Heart left ventricle (tissue), 13 donors: ENCODE measurements around the gene ADRA1B.

Experiments
- CTCF ChIP-seq, 12 donors: fragments of 200-600 bp; sonication (generic) in 4 of 12; IDR thresholded peaks; one replicate each; pipeline versions ENCODE4 v1.5.0 to v1.8.0; 2018 to 2022; ENCODE audit warnings: antibody characterized with exemption in 12 of 12, mild to moderate bottlenecking in 5 of 12
- POLR2A ChIP-seq, 2 donors: fragments of 450-650 bp; IDR thresholded peaks; one replicate each; pipeline ENCODE4 v1.6.1; 2017; ENCODE audit warnings: antibody characterized with exemption in 2 of 2, mild to moderate bottlenecking in 2 of 2, moderate library complexity in 2 of 2
- donor health status: ischemic (EF 13 %, LVEDD 7.1; RV severe dilation, severe dysfunction).
- donor health status: DM: no; HTN: yes; CAD: no.
- donor health status: DM: no; HTN: no; CAD: no.
- donor health status: ischemic (EF 25% LVEDD 6.9; RV normal size, moderate dysfunction).
- donor health status: ischemic (EF 25% LVEDD 5.7; RV mildly dilated, moderate dysfunction).
- donor health status: ischemic (EF 35%, LVEDD 5.7; RV mildly dilated, moderate dysfunction).
- donor health status: nonischemic (EF 11% LVEDD 7.7; RV severe dilation, severe dysfunction).
- donor health status: DM: yes; HTN: yes; CAD: no.
- donor health status: PGD.
- donor health status: ischemic (EF 29% LVEDD 5.4; RV normal size, mild dysfunction).
- donor health status: nonischemic (EF 23%, LVEDD 6.1; RV moderate dilation, normal function).

- TF ChIP-seq CTCF (IDR thresholded peaks at IDR 0.05), result no peak
- TF ChIP-seq POLR2A (IDR thresholded peaks at IDR 0.05), result no peak
Observed at GRCh38 chr5:159907689-159908590, 8.3 kb upstream of the ADRA1B start.
